ENCODE data around the gene MAN1C1.
"Not testable (repeated sequence)": the region's sequence is repeated elsewhere in the genome, so short reads cannot be mapped to it uniquely, and the experiment has no call there.

- not testable (repeated sequence) for TF ChIP-seq POLR2AphosphoS5 (IDR thresholded peaks at IDR 0.05; ENCODE audit: low read length); POLR2A (IDR thresholded peaks at IDR 0.05; ENCODE audit: low read depth, low read length); EGR1 (IDR thresholded peaks at IDR 0.05; ENCODE audit: borderline replicate concordance in 1 of 2, low read depth in 2 of 2, low read length in 2 of 2); NFIC (IDR thresholded peaks at IDR 0.05; ENCODE audit: low read depth, low read length)
- TF ChIP-seq, protein P1, sequence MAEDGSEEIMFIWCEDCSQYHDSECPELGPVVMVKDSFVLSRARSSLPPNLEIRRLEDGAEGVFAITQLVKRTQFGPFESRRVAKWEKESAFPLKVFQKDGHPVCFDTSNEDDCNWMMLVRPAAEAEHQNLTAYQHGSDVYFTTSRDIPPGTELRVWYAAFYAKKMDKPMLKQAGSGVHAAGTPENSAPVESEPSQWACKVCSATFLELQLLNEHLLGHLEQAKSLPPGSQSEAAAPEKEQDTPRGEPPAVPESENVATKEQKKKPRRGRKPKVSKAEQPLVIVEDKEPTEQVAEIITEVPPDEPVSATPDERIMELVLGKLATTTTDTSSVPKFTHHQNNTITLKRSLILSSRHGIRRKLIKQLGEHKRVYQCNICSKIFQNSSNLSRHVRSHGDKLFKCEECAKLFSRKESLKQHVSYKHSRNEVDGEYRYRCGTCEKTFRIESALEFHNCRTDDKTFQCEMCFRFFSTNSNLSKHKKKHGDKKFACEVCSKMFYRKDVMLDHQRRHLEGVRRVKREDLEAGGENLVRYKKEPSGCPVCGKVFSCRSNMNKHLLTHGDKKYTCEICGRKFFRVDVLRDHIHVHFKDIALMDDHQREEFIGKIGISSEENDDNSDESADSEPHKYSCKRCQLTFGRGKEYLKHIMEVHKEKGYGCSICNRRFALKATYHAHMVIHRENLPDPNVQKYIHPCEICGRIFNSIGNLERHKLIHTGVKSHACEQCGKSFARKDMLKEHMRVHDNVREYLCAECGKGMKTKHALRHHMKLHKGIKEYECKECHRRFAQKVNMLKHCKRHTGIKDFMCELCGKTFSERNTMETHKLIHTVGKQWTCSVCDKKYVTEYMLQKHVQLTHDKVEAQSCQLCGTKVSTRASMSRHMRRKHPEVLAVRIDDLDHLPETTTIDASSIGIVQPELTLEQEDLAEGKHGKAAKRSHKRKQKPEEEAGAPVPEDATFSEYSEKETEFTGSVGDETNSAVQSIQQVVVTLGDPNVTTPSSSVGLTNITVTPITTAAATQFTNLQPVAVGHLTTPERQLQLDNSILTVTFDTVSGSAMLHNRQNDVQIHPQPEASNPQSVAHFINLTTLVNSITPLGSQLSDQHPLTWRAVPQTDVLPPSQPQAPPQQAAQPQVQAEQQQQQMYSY (CRISPR knock-in tag; IDR thresholded peaks at IDR 0.05), result not testable (repeated sequence)
These were observed 19.6 kb downstream of the MAN1C1 start for GRCh38 chr1:25636141-25636540.

All from GM12878 (cell line).